HG03139 (cell line): ENCODE data around the gene MRGPRE.

Source experiments
- ATAC-seq: cut with Tn5 transposase; IDR thresholded peaks from one replicate; pipeline ENCODE4 v1.9.1; 2021; ENCODE audit not compliant: unreplicated experiment

The MRGPRE gene

GRCh38 chr11:3214420-3214699 is 17.9 kb downstream of the MRGPRE start:
- ATAC-seq, result no peak

- no peak for ATAC-seq
Observed at GRCh38 chr11:3213659-3214419, 18.4 kb downstream of the MRGPRE start.

- no peak for ATAC-seq
Observed at GRCh38 chr11:3208272-3208671, 23.9 kb downstream of the MRGPRE start.

- ATAC-seq, result no peak
Observed at GRCh38 chr11:3207526-3208189, 24.6 kb downstream of the MRGPRE start.

- ATAC-seq, result no peak
Observed at GRCh38 chr11:3206922-3207204, 25.4 kb downstream of the MRGPRE start.

GRCh38 chr11:3206156-3206921 is 25.9 kb downstream of the MRGPRE start:
- ATAC-seq, result no peak

GRCh38 chr11:3205261-3206155 is 26.7 kb downstream of the MRGPRE start:
- no peak for ATAC-seq

- no peak for ATAC-seq
Observed at GRCh38 chr11:3204141-3205015, 27.8 kb downstream of the MRGPRE start.

GRCh38 chr11:3203221-3204043 is 28.8 kb downstream of the MRGPRE start:
- ATAC-seq, result no peak

GRCh38 chr11:3202759-3203158 is 29.5 kb downstream of the MRGPRE start:
- ATAC-seq, result no peak

GRCh38 chr11:3202305-3202704 is 29.9 kb downstream of the MRGPRE start:
- no peak for ATAC-seq

GRCh38 chr11:3201677-3202181 is 30.5 kb downstream of the MRGPRE start:
- ATAC-seq, result no peak

- ATAC-seq, result no peak
Observed at GRCh38 chr11:3201112-3201581, 31.1 kb downstream of the MRGPRE start.

- no peak for ATAC-seq
Observed at GRCh38 chr11:3200388-3201111, 31.7 kb downstream of the MRGPRE start.

- ATAC-seq, result no peak
Observed at GRCh38 chr11:3199537-3200295, 32.5 kb downstream of the MRGPRE start.

GRCh38 chr11:3198815-3199214 is 33.4 kb downstream of the MRGPRE start:
- no peak for ATAC-seq

GRCh38 chr11:3197878-3198528 is 34.2 kb downstream of the MRGPRE start:
- ATAC-seq, result no peak
